GM19351 (cell line): ENCODE data around the gene EMILIN1.
A peak's percentile ranks its signal among the peaks of the same experiment; 100 is the strongest.
"Not testable (repeated sequence)": the region's sequence is repeated elsewhere in the genome, so short reads cannot be mapped to it uniquely, and the experiment has no call there.

Experiments
- ATAC-seq: cut with Tn5 transposase; IDR thresholded peaks from one replicate; pipeline ENCODE4 v1.9.1; 2021; ENCODE audit warnings: mild to moderate bottlenecking, moderate library complexity; ENCODE audit not compliant: unreplicated experiment

Gene EMILIN1

GRCh38 chr2:27119330-27119670 lies 40.9 kb downstream of the EMILIN1 start:
- ATAC-seq, result not testable (repeated sequence)

GRCh38 chr2:27121906-27122305 lies 43.5 kb downstream of the EMILIN1 start:
- ATAC-seq, result no peak

GRCh38 chr2:27122791-27123190 lies 44.4 kb downstream of the EMILIN1 start:
- ATAC-seq, result no peak

GRCh38 chr2:27123302-27124150 lies 45.1 kb downstream of the EMILIN1 start, which contains the start of gene ABHD1:
Gene ABHD1 (plus strand): TSS chr2:27123815. CDS start chr2:27123949, 134 bp downstream.
- ATAC-seq, result no peak

- no peak for ATAC-seq
Observed at GRCh38 chr2:27125104-27125503, 46.7 kb downstream of the EMILIN1 start.

- ATAC-seq, result no peak
Observed at GRCh38 chr2:27126252-27126710, 47.9 kb downstream of the EMILIN1 start.

GRCh38 chr2:27127883-27128667 lies 49.7 kb downstream of the EMILIN1 start:
- ATAC-seq, result no peak

- ATAC-seq, result no peak
Observed at GRCh38 chr2:27128668-27129571, 50.5 kb downstream of the EMILIN1 start.

GRCh38 chr2:27130396-27130795 lies 52.0 kb downstream of the EMILIN1 start:
- no peak for ATAC-seq

- ATAC-seq, result no peak
Observed at GRCh38 chr2:27131429-27131828, 53.0 kb downstream of the EMILIN1 start.

- ATAC-seq, result no peak
Observed at GRCh38 chr2:27133195-27133875, 54.9 kb downstream of the EMILIN1 start.

- peak; percentile 88 for ATAC-seq
Observed at GRCh38 chr2:27133905-27134780, 55.7 kb downstream of the EMILIN1 start, which contains the start of gene PREB. Gene PREB (minus strand): TSS chr2:27134636. CDS start chr2:27134421, 215 bp downstream.

- no peak for ATAC-seq
Observed at GRCh38 chr2:27134781-27135477, 56.5 kb downstream of the EMILIN1 start.

- ATAC-seq, result no peak
Observed at GRCh38 chr2:27135478-27135955, 57.1 kb downstream of the EMILIN1 start.
